Testis (tissue), 3 donors: ENCODE results near the gene SHROOM2. TPM values are rescaled to one million over a fixed set of nuclear protein-coding genes. Genes with fewer than 3 reads are reported as not detected.

ENCODE experiments used
- DNase-seq: peaks from one replicate; pipeline ENCODE4 v3.0.0-alpha.2; 2019
- H3K27ac ChIP-seq, 2 donors: fragments of 200-600 bp; sonication (generic); one replicate each; pipeline ENCODE4 v1.5.1; 2019
- H3K27me3 ChIP-seq: fragments of 200-600 bp; sonication (generic); one replicate; pipeline ENCODE4 v1.5.1; 2019
- H3K36me3 ChIP-seq: fragments of 200-600 bp; sonication (generic); one replicate; pipeline ENCODE4 v1.5.1; 2017; ENCODE audit warnings: low read depth; ENCODE audit errors: missing control alignments
- H3K4me1 ChIP-seq: fragments of 200-600 bp; sonication (generic); one replicate; pipeline ENCODE4 v1.5.1; 2019
- H3K4me3 ChIP-seq, 2 donors: fragments of 200-600 bp; sonication (generic); one replicate each; pipeline ENCODE4 v1.5.1; 2017 to 2019
- H3K9me3 ChIP-seq: fragments of 200-600 bp; sonication (generic); one replicate; pipeline ENCODE4 v1.5.1; 2017
- CTCF ChIP-seq, 3 experiments: fragments of 450-650 bp in 2 of 3; fragments of 200-600 bp in 1 of 3; sonication (generic) in 1 of 3; IDR thresholded peaks; one replicate each; pipeline ENCODE4 v1.5.1; 2016 to 2019; ENCODE audit warnings: antibody characterized with exemption in 3 of 3, mild to moderate bottlenecking in 2 of 3, moderate library complexity in 1 of 3
- POLR2A ChIP-seq: fragments of 450-650 bp; IDR thresholded peaks from one replicate; pipeline ENCODE4 v1.6.1; 2017; ENCODE audit warnings: antibody characterized with exemption, mild to moderate bottlenecking, moderate library complexity
- WGBS, 2 donors: methylation state at CpG; one replicate each; pipeline ENCODE4 v1.1.5; 2018; 5-methylcytosine and 5-hydroxymethylcytosine counted together
- intact Hi-C: fragments of 100-400 bp; cut with DNase I; formaldehyde crosslinking; loops from one replicate; pipeline ENCODE4 v1.15.1; 2023; ENCODE audit warnings: low total_unique reads
- polyA plus RNA-seq: library from polyadenylated mRNA; stranded (reverse); fragments of 350-450 nt; fragmentation: Illumina TruSeq; extraction: RNeasy Lipid Tissue Mini Kit (QIAGEN cat#74804); gene quantifications from one replicate; pipeline ENCODE4 v1.2.3, GENCODE V29; 2014; ENCODE audit warnings: low read depth, low replicate concordance; ENCODE audit not compliant: insufficient read depth
- total RNA-seq, 2 donors: library from RNA; depleted of rRNA; stranded (reverse); fragments of >200 nt; gene quantifications; one replicate each; pipeline ENCODE4 v1.2.3, GENCODE V29; 2016

The SHROOM2 gene
- total and polyA plus RNA-seq, 3 donors from 2014 or later: 8.2 to 46.0 (median 22.1) TPM

- TF ChIP-seq POLR2A: no peak
- no peak for TF ChIP-seq CTCF (IDR thresholded peaks at IDR 0.05)
- no peak overlapping the region for H3K27ac ChIP-seq
- no peaks in the 10 kb centered on the region for H3K4me1 ChIP-seq
- no peak for DNase-seq
- H3K36me3 ChIP-seq: no peaks in the 10 kb centered on the region
- WGBS, 2 donors: 49 to 73% methylated on average over 3 to 6 of the region's 6 CpGs
- no peak overlapping the region for H3K4me3 ChIP-seq
- intact Hi-C loops: no loop called here
- H3K9me3 ChIP-seq: no peaks in the 10 kb centered on the region
- no peaks in the 10 kb centered on the region for H3K27me3 ChIP-seq
These were observed 56.3 kb downstream of the SHROOM2 start for GRCh38 chrX:9842541-9842940.

- Histone ChIP-seq H3K27me3 (no peaks in the 10 kb centered on the region), H3K36me3 (no peaks in the 10 kb centered on the region), H3K9me3 (no peaks in the 10 kb centered on the region), H3K4me3 (no peak overlapping the region), H3K4me1 (no peaks in the 10 kb centered on the region), H3K27ac (no peak overlapping the region)
- 70 to 90% methylated on average over 5 to 6 of the region's 7 CpGs for WGBS, 2 donors
- TF ChIP-seq POLR2A (no peak), CTCF (IDR thresholded peaks at IDR 0.05) (no peak)
- intact Hi-C loops: no loop called here
- no peak for DNase-seq
These were observed 58.8 kb downstream of the SHROOM2 start for GRCh38 chrX:9844936-9845577.

GRCh38 chrX:9845578-9845952, 59.3 kb downstream of the SHROOM2 start:
- TF ChIP-seq POLR2A (no peak), CTCF (IDR thresholded peaks at IDR 0.05) (no peak)
- 83 to 90% methylated on average over 6 of the region's 6 CpGs for WGBS, 2 donors
- no peaks in the 10 kb centered on the region for H3K4me1 ChIP-seq
- no peaks in the 10 kb centered on the region for H3K9me3 ChIP-seq
- intact Hi-C loops: no loop called here
- H3K36me3 ChIP-seq: no peaks in the 10 kb centered on the region
- DNase-seq: no peak
- H3K27ac ChIP-seq: no peak overlapping the region
- no peak overlapping the region for H3K4me3 ChIP-seq
- H3K27me3 ChIP-seq: no peaks in the 10 kb centered on the region

- no peak for DNase-seq
- Histone ChIP-seq H3K27me3 (no peaks in the 10 kb centered on the region), H3K36me3 (no peaks in the 10 kb centered on the region), H3K4me3 (no peak overlapping the region), H3K27ac (no peak overlapping the region), H3K9me3 (no peaks in the 10 kb centered on the region), H3K4me1 (no peaks in the 10 kb centered on the region)
- intact Hi-C loops: no loop called here
- no peak for TF ChIP-seq POLR2A
- no peak for TF ChIP-seq CTCF (IDR thresholded peaks at IDR 0.05)
- WGBS, 2 donors: 93 to 97% methylated on average over 7 of the region's 8 CpGs
These were observed 60.4 kb downstream of the SHROOM2 start for GRCh38 chrX:9846631-9847030.

GRCh38 chrX:9847071-9847470, 60.8 kb downstream of the SHROOM2 start:
- TF ChIP-seq CTCF (IDR thresholded peaks at IDR 0.05) (no peak), POLR2A (no peak)
- intact Hi-C loops: no loop called here
- 77 to 85% methylated on average over 6 to 8 of the region's 8 CpGs for WGBS, 2 donors
- H3K27ac ChIP-seq: no peak overlapping the region
- H3K4me1 ChIP-seq: no peaks in the 10 kb centered on the region
- no peaks in the 10 kb centered on the region for H3K36me3 ChIP-seq
- no peak for DNase-seq
- no peaks in the 10 kb centered on the region for H3K9me3 ChIP-seq
- no peaks in the 10 kb centered on the region for H3K27me3 ChIP-seq
- no peak overlapping the region for H3K4me3 ChIP-seq
